ENCODE measurements around the gene PEMT.

Gene PEMT

GRCh38 chr17:17546399-17547185 lies 44.9 kb downstream of the PEMT start:
- DNase-seq (ENCODE audit: low read depth): no peak
- TF ChIP-seq, protein P1, sequence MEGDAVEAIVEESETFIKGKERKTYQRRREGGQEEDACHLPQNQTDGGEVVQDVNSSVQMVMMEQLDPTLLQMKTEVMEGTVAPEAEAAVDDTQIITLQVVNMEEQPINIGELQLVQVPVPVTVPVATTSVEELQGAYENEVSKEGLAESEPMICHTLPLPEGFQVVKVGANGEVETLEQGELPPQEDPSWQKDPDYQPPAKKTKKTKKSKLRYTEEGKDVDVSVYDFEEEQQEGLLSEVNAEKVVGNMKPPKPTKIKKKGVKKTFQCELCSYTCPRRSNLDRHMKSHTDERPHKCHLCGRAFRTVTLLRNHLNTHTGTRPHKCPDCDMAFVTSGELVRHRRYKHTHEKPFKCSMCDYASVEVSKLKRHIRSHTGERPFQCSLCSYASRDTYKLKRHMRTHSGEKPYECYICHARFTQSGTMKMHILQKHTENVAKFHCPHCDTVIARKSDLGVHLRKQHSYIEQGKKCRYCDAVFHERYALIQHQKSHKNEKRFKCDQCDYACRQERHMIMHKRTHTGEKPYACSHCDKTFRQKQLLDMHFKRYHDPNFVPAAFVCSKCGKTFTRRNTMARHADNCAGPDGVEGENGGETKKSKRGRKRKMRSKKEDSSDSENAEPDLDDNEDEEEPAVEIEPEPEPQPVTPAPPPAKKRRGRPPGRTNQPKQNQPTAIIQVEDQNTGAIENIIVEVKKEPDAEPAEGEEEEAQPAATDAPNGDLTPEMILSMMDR (IDR thresholded peaks at IDR 0.05; ENCODE audit: insufficient read depth, low read depth, low read length, missing control alignments): no peak

DNA sequence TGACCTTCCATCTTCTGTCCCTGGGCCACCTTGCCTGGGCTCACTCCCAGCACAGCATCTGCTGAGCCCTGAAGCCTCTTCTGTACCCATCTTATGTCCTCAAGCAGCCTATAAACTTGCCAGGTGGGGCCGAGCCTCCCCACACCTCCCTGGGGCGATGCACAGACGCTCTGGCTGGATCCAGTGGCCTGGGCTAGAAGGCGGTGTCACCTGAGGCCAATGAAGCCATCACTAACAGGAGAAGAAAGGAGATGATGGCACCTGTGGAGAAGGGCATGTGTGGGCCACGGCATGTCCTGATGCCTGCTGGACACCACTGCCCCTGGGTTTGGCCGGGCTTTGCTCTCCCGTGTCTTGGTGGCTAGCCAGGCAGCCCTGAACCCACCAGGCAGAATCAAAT lies 45.5 kb downstream of the PEMT start:
- TF ChIP-seq, protein P1 (IDR thresholded peaks at IDR 0.05; ENCODE audit: insufficient read depth, low read depth, low read length, missing control alignments): no peak
- no peak overlapping the region for H3K4me3 ChIP-seq (ENCODE audit: low read depth, low read length)
- DNase-seq (ENCODE audit: low read depth): no peak

More at GRCh38 chr17:17546399-17547185, 44.9 kb downstream of the PEMT start:
- H3K4me3 ChIP-seq (ENCODE audit: low read depth, low read length): no peak overlapping the region

- TF ChIP-seq, protein P1 (IDR thresholded peaks at IDR 0.05; ENCODE audit: insufficient read depth, low read depth, low read length, missing control alignments): no peak
- no peak overlapping the region for H3K4me3 ChIP-seq (ENCODE audit: low read depth, low read length)
- DNase-seq (ENCODE audit: low read depth): no peak
Measured at GRCh38 chr17:17545031-17545820, 46.3 kb downstream of the PEMT start.

GRCh38 chr17:17542906-17543635 lies 48.4 kb downstream of the PEMT start:
- DNase-seq (ENCODE audit: low read depth): no peak
- H3K4me3 ChIP-seq (ENCODE audit: low read depth, low read length): no peak overlapping the region
- TF ChIP-seq, protein P1 (IDR thresholded peaks at IDR 0.05; ENCODE audit: insufficient read depth, low read depth, low read length, missing control alignments): no peak

DNA sequence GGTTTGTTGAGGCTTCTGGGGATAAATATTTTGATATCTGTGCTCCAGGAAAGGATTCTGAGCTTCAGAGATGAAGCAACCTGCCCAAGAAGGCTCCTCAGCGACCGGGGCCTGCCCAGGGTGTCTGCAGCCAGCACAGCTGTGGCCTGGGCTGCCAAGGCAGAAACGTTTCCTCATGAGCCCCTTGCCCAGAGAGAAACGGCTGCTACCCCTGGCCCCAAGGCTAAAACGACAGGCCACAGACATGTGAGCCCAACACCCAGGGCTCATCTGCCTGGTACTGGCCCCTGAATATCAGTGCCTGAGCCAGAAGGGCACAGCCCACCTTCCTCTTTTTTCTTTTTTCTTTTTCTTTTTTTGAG lies 49.9 kb downstream of the PEMT start:
- DNase-seq (ENCODE audit: low read depth): no peak
- TF ChIP-seq, protein P1 (IDR thresholded peaks at IDR 0.05; ENCODE audit: insufficient read depth, low read depth, low read length, missing control alignments): no peak
- no peak overlapping the region for H3K4me3 ChIP-seq (ENCODE audit: low read depth, low read length)

- TF ChIP-seq, protein P1 (IDR thresholded peaks at IDR 0.05; ENCODE audit: insufficient read depth, low read depth, low read length, missing control alignments): no peak
- DNase-seq (ENCODE audit: low read depth): no peak
- H3K4me3 ChIP-seq (ENCODE audit: low read depth, low read length): no peak overlapping the region
Measured at GRCh38 chr17:17540935-17541639, 50.4 kb downstream of the PEMT start.

All from GM12865 (cell line).